Uterus (tissue), 2 donors: ENCODE measurements around the gene ABHD3.

Experiments
- POLR2A ChIP-seq, 2 donors: fragments of 450-650 bp; IDR thresholded peaks; one replicate each; pipeline ENCODE4 v1.6.1; 2016; ENCODE audit warnings: antibody characterized with exemption in 2 of 2, mild to moderate bottlenecking in 1 of 2, moderate library complexity in 1 of 2
- TF ChIP-seq, protein P1 (sequence below), 4 experiments: fragments of 200-600 bp in 2 of 4; fragments of 450-650 bp in 2 of 4; sonication (generic) in 2 of 4; IDR thresholded peaks; one replicate each; pipeline ENCODE4 v1.5.1; 2016 to 2019; ENCODE audit warnings: antibody characterized with exemption in 4 of 4, mild to moderate bottlenecking in 2 of 4, moderate library complexity in 1 of 4

DNA sequence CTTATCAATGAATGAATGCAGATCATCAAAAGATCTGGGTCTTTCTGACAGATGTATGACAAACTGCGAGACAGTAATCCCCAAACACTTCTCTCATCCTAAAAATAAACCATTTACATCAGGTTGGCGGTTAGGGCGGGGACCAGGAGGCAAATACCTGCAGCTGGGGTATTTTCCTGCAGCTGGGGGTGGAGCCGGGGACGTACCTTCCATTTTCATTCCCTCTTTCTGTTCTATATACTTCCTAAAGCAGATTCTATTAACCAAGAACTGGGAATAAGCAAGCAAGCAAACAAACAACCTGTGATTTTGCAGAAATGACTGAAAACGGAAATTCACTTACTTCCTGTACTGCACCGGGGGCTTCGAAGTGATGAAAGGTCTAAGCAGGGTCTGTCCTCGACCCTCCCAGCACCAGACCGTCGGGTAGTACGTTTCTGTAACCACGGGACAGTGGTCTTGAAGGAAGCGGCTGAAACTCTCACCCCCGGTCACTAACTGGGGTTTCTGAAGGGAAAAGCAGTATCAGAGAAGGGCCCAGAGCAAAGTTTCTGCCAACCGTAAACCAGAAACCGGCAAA is 1.2 kb downstream of the ABHD3 start:
- TF ChIP-seq, protein P1, sequence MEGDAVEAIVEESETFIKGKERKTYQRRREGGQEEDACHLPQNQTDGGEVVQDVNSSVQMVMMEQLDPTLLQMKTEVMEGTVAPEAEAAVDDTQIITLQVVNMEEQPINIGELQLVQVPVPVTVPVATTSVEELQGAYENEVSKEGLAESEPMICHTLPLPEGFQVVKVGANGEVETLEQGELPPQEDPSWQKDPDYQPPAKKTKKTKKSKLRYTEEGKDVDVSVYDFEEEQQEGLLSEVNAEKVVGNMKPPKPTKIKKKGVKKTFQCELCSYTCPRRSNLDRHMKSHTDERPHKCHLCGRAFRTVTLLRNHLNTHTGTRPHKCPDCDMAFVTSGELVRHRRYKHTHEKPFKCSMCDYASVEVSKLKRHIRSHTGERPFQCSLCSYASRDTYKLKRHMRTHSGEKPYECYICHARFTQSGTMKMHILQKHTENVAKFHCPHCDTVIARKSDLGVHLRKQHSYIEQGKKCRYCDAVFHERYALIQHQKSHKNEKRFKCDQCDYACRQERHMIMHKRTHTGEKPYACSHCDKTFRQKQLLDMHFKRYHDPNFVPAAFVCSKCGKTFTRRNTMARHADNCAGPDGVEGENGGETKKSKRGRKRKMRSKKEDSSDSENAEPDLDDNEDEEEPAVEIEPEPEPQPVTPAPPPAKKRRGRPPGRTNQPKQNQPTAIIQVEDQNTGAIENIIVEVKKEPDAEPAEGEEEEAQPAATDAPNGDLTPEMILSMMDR (IDR thresholded peaks at IDR 0.05), result no peak
- no peak for TF ChIP-seq POLR2A (IDR thresholded peaks at IDR 0.05)
